K562 (cell line): Measurements from ENCODE around the gene ZNF620. TPM values are rescaled to one million over a fixed set of nuclear protein-coding genes. Genes with fewer than 3 reads are reported as not detected.

Experiments
- CBFA2T2 ChIP-seq: fragments of 450-650 bp; conservative IDR thresholded peaks from 2 replicates; pipeline ENCODE4 v1.6.1; 2017; ENCODE audit warnings: mild to moderate bottlenecking
- FOXJ3 ChIP-seq: sonication (generic); formaldehyde crosslinking; IDR thresholded peaks from 2 replicates; pipeline ENCODE4 v1.4.0; 2020; ENCODE audit warnings: mild to moderate bottlenecking, missing genetic modification reagents
- HNRNPLL ChIP-seq: fragments of 200-400 bp; formaldehyde crosslinking; IDR thresholded peaks from 2 replicates; pipeline ENCODE4 v1.6.1; 2017; ENCODE audit warnings: low read length, low read depth, mild to moderate bottlenecking; ENCODE audit not compliant: poor library complexity, severe bottlenecking
- L3MBTL2 ChIP-seq: fragments of 450-650 bp; IDR thresholded peaks from 2 replicates; pipeline ENCODE4 v1.6.1; 2016; ENCODE audit warnings: mild to moderate bottlenecking, moderate library complexity
- RBBP5 ChIP-seq: fragments of 200-600 bp; sonication (generic); IDR thresholded peaks from 2 replicates; pipeline ENCODE4 v1.6.1; 2012; ENCODE audit warnings: borderline replicate concordance, mild to moderate bottlenecking, low read length, control low read depth, inconsistent platforms; ENCODE audit not compliant: insufficient read depth, poor library complexity, severe bottlenecking
- SIN3B ChIP-seq: fragments of 450-650 bp; IDR thresholded peaks from 2 replicates; pipeline ENCODE4 v1.6.1; 2017; ENCODE audit warnings: low read depth, mild to moderate bottlenecking, moderate library complexity
- SMC3 ChIP-seq: conservative IDR thresholded peaks from 2 replicates; pipeline ENCODE4 v1.6.1; 2011; ENCODE audit warnings: low read depth, low read length, improper control_type of control experiment; ENCODE audit not compliant: insufficient read depth
- TEAD2 ChIP-seq: fragments of 450-650 bp; IDR thresholded peaks from 2 replicates; pipeline ENCODE4 v1.6.1; 2016; ENCODE audit warnings: missing genetic modification characterization, control low read depth, missing compliant biosample characterization
- U2AF1 ChIP-seq: fragments of 200-400 bp; formaldehyde crosslinking; optimal IDR thresholded peaks from 2 replicates; pipeline ENCODE3; 2017; ENCODE audit warnings: mild to moderate bottlenecking, low read depth, low read length, moderate library complexity
- ZNF232 ChIP-seq: sonication (generic); formaldehyde crosslinking; IDR thresholded peaks from 2 replicates; pipeline ENCODE4 v1.8.0; 2022; ENCODE audit warnings: mild to moderate bottlenecking, missing genetic modification reagents
- polyA plus RNA-seq, 8 experiments: library from polyadenylated mRNA; depleted of rRNA in 4 of 8; stranded (reverse) in 5 of 8; unstranded in 3 of 8; fragments of >200 nt; fragmentation: Nextera tagmentation in 2 of 8; fragmentation: Illumina TruSeq in 1 of 8; extraction: Ambion mirVana in 2 of 8; extraction: Trizol in 1 of 8; gene quantifications; 2 replicates each; pipeline versions ENCODE4 v1.2.1 to v1.2.3, GENCODE V29; 2011 to 2014; ENCODE audit warnings: inconsistent platforms in 1 of 8, missing spikeins in 1 of 8
- total RNA-seq, 7 experiments: library from RNA; depleted of rRNA in 6 of 7; stranded (reverse); fragments of >200 nt in 6 of 7; fragmentation: Illumina TruSeq in 2 of 7; extraction: Trizol in 2 of 7; gene quantifications; 2 replicates each; pipeline versions ENCODE4 v1.2.1 to v1.2.3, GENCODE V29; 2011 to 2021; ENCODE audit warnings: low replicate concordance in 1 of 7
- TF ChIP-seq, protein P1 (sequence below): sonication (generic); formaldehyde crosslinking; IDR thresholded peaks from 2 replicates; pipeline ENCODE4 v1.5.0; 2020; ENCODE audit warnings: missing genetic modification reagents
- TF ChIP-seq, protein P2 (sequence below): fragments of 450-650 bp; IDR thresholded peaks from 2 replicates; pipeline ENCODE4 v1.6.1; 2014; ENCODE audit warnings: low read depth, mild to moderate bottlenecking, moderate library complexity, borderline replicate concordance
- TF ChIP-seq, protein P3 (sequence below), 2 experiments: fragments of 450-650 bp; IDR thresholded peaks; 2 replicates each; pipeline ENCODE4 v1.6.1; 2016; ENCODE audit warnings: mild to moderate bottlenecking in 2 of 2, borderline replicate concordance in 1 of 2, low read depth in 1 of 2, moderate library complexity in 1 of 2

Gene ZNF620
- total and polyA plus RNA-seq, 9 of the 15 experiments (the other 6 are each of a cell fraction or from before 2014, with no cell fraction given), result 1.2 to 5.5 (median 3.3) TPM

DNA sequence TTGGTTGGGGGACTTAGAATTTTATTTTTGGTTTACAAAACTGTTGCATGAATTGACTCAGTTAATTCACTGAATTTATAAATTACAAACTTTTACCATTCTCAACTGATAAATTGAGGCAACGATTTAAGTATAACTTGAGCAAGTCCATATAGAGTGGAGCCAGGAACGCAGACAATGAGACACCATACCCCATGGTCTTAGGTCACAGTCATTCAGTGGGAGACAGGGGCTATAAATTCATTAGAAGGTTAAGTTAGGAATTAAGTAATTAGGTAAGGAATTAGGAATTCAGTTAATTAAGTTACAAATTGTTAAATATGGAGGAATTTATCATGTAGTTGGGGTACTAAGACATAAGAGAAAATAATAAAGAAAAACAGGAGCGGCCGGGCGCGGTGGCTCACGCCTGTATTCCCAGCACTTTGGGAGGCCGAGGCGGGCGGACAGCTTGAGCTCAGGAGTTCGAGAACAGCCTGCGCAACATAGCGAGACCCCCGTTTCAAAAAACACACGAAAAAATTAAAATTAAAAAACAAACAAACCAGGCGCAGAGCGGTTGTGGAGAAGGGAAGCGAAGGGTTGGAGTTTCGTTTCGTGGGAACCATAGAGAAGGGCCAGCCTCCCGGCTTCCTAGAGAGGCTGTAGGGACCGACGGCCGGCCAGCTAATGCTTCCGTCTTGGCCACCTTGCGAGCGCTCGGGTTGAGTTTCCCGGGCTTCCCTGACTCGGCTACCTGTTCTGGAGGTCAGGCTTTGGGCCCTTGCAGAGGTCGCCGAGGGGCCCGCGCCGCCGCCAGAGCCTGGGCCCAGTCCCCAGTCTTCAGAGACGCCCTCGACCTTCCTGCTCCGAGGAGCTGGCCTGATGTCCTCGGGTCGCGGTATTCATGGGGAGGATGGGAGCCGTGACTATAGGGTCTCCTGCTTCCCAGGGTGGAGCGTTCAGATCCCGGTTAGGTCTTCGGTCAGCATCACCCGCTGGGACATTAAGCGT lies 29.1 kb upstream of the ZNF620 start, which contains the start of gene ZNF619 (continued):
- TF ChIP-seq U2AF1, result no peak
- TF ChIP-seq SIN3B, result 0 out of 2 replicates have a peak, but pooled peaks have one; percentile 37
- no peak for TF ChIP-seq TEAD2
- peak; percentile 66; the same call in 1 of the 2 replicates for TF ChIP-seq L3MBTL2
- no peak for TF ChIP-seq ZNF232 (CRISPR knock-in tag)
- TF ChIP-seq HNRNPLL, result peak; percentile 18
- TF ChIP-seq SMC3, result no peak
- TF ChIP-seq, protein P1, sequence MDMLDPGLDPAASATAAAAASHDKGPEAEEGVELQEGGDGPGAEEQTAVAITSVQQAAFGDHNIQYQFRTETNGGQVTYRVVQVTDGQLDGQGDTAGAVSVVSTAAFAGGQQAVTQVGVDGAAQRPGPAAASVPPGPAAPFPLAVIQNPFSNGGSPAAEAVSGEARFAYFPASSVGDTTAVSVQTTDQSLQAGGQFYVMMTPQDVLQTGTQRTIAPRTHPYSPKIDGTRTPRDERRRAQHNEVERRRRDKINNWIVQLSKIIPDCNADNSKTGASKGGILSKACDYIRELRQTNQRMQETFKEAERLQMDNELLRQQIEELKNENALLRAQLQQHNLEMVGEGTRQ (CRISPR knock-in tag), result no peak
- TF ChIP-seq, protein P2, sequence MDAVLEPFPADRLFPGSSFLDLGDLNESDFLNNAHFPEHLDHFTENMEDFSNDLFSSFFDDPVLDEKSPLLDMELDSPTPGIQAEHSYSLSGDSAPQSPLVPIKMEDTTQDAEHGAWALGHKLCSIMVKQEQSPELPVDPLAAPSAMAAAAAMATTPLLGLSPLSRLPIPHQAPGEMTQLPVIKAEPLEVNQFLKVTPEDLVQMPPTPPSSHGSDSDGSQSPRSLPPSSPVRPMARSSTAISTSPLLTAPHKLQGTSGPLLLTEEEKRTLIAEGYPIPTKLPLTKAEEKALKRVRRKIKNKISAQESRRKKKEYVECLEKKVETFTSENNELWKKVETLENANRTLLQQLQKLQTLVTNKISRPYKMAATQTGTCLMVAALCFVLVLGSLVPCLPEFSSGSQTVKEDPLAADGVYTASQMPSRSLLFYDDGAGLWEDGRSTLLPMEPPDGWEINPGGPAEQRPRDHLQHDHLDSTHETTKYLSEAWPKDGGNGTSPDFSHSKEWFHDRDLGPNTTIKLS, result peak; percentile 80; the same call in 1 of the 2 replicates
- no peak for TF ChIP-seq FOXJ3
- TF ChIP-seq CBFA2T2, result no peak
- peak; percentile 72 for TF ChIP-seq RBBP5
- TF ChIP-seq, protein P3, sequence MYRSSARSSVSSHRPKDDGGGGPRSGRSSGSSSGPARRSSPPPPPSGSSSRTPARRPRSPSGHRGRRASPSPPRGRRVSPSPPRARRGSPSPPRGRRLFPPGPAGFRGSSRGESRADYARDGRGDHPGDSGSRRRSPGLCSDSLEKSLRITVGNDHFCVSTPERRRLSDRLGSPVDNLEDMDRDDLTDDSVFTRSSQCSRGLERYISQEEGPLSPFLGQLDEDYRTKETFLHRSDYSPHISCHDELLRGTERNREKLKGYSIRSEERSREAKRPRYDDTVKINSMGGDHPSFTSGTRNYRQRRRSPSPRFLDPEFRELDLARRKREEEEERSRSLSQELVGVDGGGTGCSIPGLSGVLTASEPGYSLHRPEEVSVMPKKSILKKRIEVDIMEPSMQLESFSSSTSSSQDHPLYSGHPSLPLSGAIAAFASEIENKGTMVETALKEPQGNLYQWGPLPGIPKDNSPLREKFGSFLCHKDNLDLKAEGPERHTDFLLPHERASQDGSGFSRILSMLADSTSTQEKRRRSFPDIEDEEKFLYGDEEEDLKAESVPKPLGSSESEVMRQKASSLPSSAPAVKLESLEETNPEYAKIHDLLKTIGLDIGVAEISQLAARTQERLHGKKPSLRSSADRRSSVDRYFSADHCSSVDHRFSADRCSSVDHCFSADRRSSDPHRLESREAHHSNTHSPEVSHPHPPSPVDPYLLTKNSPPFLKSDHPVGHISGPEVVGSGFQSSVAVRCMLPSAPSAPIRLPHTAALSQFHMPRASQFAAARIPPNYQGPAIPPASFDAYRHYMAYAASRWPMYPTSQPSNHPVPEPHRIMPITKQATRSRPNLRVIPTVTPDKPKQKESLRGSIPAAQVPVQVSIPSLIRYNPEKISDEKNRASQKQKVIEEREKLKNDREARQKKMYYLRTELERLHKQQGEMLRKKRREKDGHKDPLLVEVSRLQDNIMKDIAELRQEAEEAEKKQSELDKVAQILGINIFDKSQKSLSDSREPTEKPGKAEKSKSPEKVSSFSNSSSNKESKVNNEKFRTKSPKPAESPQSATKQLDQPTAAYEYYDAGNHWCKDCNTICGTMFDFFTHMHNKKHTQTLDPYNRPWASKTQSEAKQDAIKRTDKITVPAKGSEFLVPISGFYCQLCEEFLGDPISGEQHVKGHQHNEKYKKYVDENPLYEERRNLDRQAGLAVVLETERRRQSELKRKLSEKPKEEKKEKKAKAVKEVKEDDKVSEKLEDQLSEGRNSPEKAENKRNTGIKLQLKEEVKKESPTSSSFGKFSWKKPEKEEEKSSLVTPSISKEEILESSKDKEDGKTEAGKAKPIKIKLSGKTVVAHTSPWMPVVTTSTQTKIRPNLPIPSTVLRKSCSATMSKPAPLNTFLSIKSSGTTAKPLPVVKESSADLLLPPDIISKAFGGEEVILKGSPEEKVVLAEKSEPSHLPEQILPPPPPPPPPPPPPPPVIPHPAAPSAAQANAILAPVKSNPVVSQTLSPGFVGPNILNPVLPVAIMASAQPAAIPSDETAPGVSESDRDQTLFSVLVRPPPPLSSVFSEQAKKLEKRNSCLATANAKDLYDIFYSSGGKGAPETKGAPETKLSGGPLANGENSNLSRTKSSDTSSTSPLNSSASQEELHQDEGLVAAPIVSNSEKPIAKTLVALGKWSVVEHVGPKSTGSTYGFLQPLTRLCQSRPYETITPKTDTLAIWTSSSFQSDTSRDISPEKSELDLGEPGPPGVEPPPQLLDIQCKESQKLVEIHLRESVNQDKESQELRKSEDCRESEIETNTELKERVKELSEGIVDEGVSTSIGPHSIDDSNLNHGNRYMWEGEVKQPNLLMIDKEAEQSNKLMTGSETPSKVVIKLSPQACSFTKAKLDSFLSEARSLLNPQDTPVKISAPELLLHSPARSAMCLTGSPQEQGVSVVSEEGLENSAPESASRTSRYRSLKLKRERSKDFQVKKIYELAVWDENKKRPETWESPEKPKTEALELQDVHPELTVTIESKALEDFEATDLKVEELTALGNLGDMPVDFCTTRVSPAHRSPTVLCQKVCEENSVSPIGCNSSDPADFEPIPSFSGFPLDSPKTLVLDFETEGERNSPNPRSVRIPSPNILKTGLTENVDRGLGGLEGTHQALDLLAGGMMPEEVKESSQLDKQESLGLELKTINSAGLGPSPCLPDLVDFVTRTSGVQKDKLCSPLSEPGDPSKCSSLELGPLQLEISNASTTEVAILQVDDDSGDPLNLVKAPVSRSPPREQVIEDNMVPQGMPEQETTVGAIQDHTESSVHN (IDR thresholded peaks at IDR 0.05; ENCODE audit: borderline replicate concordance in 1 of 2, low read depth in 1 of 2), result no peak; a peak in 1 of 4 replicates
